Spleen (tissue), 11 donors: ENCODE results near the gene RNF103. TPM values are rescaled to one million over a fixed set of nuclear protein-coding genes. Genes with fewer than 3 reads are reported as not detected.

Experiments used
- DNase-seq: peaks from one replicate; pipeline ENCODE4 v3.0.0-alpha.2; 2020
- H3K27ac ChIP-seq, 8 donors: fragments of 200-600 bp; sonication (generic) in 7 of 8; 1 replicate in 4 of 8; 2 replicates in 4 of 8; pipeline versions ENCODE4 v1.5.0 to v1.8.0; 2016 to 2021; ENCODE audit warnings: inconsistent platforms in 4 of 8, mild to moderate bottlenecking in 4 of 8, moderate library complexity in 1 of 8
- H3K27me3 ChIP-seq, 7 donors: fragments of 200-600 bp; sonication (generic) in 6 of 7; replicated peaks in 1 of 7; 1 replicate in 4 of 7; 2 replicates in 3 of 7; pipeline versions ENCODE4 v1.5.0 to v1.8.0; 2016 to 2021; ENCODE audit warnings: inconsistent platforms in 3 of 7, mild to moderate bottlenecking in 1 of 7
- H3K36me3 ChIP-seq, 6 donors: fragments of 200-600 bp; sonication (generic) in 5 of 6; 1 replicate in 4 of 6; 2 replicates in 2 of 6; pipeline versions ENCODE4 v1.5.0 to v1.8.0; 2016 to 2021; ENCODE audit warnings: inconsistent platforms in 2 of 6
- H3K4me1 ChIP-seq, 6 donors: fragments of 200-600 bp; sonication (generic) in 5 of 6; 1 replicate in 3 of 6; 2 replicates in 3 of 6; pipeline versions ENCODE4 v1.5.0 to v1.8.0; 2016 to 2021; ENCODE audit warnings: inconsistent platforms in 3 of 6
- H3K4me3 ChIP-seq, 8 donors: fragments of 200-600 bp; sonication (generic) in 7 of 8; 1 replicate in 4 of 8; 2 replicates in 4 of 8; pipeline versions ENCODE4 v1.5.0 to v1.8.0; 2016 to 2021; ENCODE audit warnings: inconsistent platforms in 4 of 8, mild to moderate bottlenecking in 4 of 8, moderate library complexity in 2 of 8
- H3K9me3 ChIP-seq, 8 donors: fragments of 200-600 bp; sonication (generic) in 7 of 8; 1 replicate in 4 of 8; 2 replicates in 4 of 8; pipeline versions ENCODE4 v1.5.0 to v1.8.0; 2016 to 2021; ENCODE audit warnings: inconsistent platforms in 4 of 8
- POLR2A ChIP-seq, 3 donors: fragments of 450-650 bp; IDR thresholded peaks; one replicate each; pipeline ENCODE4 v1.5.1; 2017; ENCODE audit warnings: antibody characterized with exemption in 3 of 3, mild to moderate bottlenecking in 1 of 3
- POLR2AphosphoS5 ChIP-seq, 3 donors: sonication (generic); formaldehyde crosslinking; IDR thresholded peaks; one replicate each; pipeline ENCODE4 v1.5.1; 2017; ENCODE audit warnings: antibody characterized with exemption in 3 of 3
- WGBS, 5 donors: extraction: QIAGEN DNeasy Blood & Tissue Kit in 3 of 5; methylation state at CpG; one replicate each; pipeline versions ENCODE4 v1.1.5 to v1.1.7; 2013 to 2018; 5-methylcytosine and 5-hydroxymethylcytosine counted together
- intact Hi-C: fragments of 100-400 bp; cut with DNase I; formaldehyde crosslinking; loops from one replicate; pipeline ENCODE4 v1.15.0; 2023; ENCODE audit warnings: low total_unique reads
- polyA plus RNA-seq, 3 donors: library from polyadenylated mRNA; stranded (reverse); fragments of 200-250 nt; gene quantifications; one replicate each; pipeline ENCODE4 v1.2.1, GENCODE V29; 2013
- total RNA-seq, 7 donors: library from RNA; depleted of rRNA in 3 of 7; stranded (reverse); fragments of >200 nt in 3 of 7; fragmentation: NEBNext Ultra II Directional in 4 of 7; extraction: Animal tissue kit (Norgen Biotek cat#: 25700) in 4 of 7; gene quantifications; one replicate each; pipeline versions ENCODE4 v1.1.0 to v1.2.1, GENCODE V29; 2016 to 2021
- TF ChIP-seq, protein P1 (sequence below), 11 experiments: fragments of 200-600 bp in 7 of 11; fragments of 450-650 bp in 4 of 11; sonication (generic) in 4 of 11; IDR thresholded peaks in 8 of 11; conservative IDR thresholded peaks in 3 of 11; 1 replicate in 7 of 11; 2 replicates in 4 of 11; pipeline versions ENCODE4 v1.4.0 to v1.8.0; 2016 to 2021; ENCODE audit warnings: antibody characterized with exemption in 11 of 11, inconsistent platforms in 4 of 11, mild to moderate bottlenecking in 1 of 11
- donor health status: healthy with polysubstance abuse.
- donor health status: DM: no; HTN: no; CAD: no; lungs with moderate emphysema.
- donor health status: DM: no; HTN: no; CAD: no.
- donor health status: Bipolar disorder and iron deficiency.
- donor health status: healthy.
- donor health status: DM: no; HTN: no; CAD: no.
- donor health status: DM: yes; HTN: yes; CAD: no.

Gene RNF103
- total and polyA plus RNA-seq, 10 donors, result 9.1 to 34.7 (median 23.1) TPM

DNA sequence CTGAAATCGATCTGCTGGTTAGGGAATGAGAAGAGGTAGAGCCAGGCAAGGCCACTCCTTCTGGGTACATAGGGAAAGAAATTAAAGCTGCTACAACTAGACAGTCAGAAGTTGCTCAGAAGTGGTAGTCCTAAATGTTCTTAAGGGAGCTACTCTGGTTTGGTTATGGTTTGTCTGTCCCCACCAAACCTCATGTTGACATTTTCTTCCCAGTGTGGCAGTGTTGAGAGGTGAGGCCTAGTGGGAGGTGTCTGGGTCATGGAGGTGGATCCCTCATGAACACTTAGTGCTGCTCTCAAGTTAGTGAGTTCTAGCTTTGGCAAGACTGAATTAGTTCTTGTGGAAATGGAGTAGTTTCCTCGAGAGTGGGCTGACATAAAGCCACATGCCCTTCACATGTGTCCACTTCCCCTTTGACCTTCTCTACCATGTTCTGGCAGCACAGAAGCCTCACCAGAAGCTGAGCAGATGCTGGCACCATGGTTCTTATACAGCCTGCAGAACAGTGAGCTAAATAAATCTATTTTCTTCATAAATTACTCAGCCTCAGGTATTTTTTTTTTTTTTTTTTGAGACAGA is 14.7 kb downstream of the RNF103 start:
- Histone ChIP-seq H3K4me3 (no peak overlapping the region), H3K36me3 (peaks cover 0 to 96% (median 44%) of the 10 kb centered on the region in 6 donors), H3K9me3 (no peaks in the 10 kb centered on the region), H3K27ac (no peak overlapping the region), H3K4me1 (peaks cover 0 to 6% (median 0%) of the 10 kb centered on the region in 6 donors), H3K27me3 (no peaks in the 10 kb centered on the region)
- intact Hi-C loops, result no loop called here
- no peak for DNase-seq
- WGBS, 5 donors, result 75 to 91% (median 80%) methylated on average over 2 of the region's 2 CpGs
- no peak for TF ChIP-seq POLR2AphosphoS5 (IDR thresholded peaks at IDR 0.05)
- TF ChIP-seq, protein P1, sequence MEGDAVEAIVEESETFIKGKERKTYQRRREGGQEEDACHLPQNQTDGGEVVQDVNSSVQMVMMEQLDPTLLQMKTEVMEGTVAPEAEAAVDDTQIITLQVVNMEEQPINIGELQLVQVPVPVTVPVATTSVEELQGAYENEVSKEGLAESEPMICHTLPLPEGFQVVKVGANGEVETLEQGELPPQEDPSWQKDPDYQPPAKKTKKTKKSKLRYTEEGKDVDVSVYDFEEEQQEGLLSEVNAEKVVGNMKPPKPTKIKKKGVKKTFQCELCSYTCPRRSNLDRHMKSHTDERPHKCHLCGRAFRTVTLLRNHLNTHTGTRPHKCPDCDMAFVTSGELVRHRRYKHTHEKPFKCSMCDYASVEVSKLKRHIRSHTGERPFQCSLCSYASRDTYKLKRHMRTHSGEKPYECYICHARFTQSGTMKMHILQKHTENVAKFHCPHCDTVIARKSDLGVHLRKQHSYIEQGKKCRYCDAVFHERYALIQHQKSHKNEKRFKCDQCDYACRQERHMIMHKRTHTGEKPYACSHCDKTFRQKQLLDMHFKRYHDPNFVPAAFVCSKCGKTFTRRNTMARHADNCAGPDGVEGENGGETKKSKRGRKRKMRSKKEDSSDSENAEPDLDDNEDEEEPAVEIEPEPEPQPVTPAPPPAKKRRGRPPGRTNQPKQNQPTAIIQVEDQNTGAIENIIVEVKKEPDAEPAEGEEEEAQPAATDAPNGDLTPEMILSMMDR (IDR thresholded peaks at IDR 0.05 in 8 of 11, conservative IDR thresholded peaks at IDR 0.05 in 3 of 11), result no peak
- no peak for TF ChIP-seq POLR2A (IDR thresholded peaks at IDR 0.05)

DNA sequence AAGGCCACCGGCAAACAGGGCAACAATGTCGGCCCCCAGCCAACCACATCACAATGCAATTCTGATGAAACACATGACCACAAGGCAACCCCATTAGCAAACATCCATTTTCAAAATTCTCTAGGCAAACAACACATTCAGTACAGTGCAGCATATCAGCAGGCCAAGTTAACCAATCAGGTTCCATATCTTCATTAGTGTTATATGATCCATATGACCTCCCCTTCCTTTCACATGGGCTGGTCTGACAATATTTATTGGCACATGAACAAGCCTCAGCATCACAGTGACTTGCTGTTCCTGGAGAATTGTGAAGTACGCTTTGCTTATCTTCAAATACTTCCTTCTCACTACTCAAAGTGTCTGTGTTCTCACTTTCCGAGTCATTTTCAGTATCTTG is 19.8 kb downstream of the RNF103 start:
- Histone ChIP-seq H3K4me3 (no peak overlapping the region), H3K36me3 (peaks cover 0 to 71% (median 28%) of the 10 kb centered on the region in 6 donors), H3K9me3 (no peaks in the 10 kb centered on the region), H3K27me3 (no peaks in the 10 kb centered on the region), H3K27ac (peak overlapping the region in 3 of 8 donors; percentile 8 to 44 (median 8)), H3K4me1 (peaks cover 0 to 6% (median 0%) of the 10 kb centered on the region in 6 donors)
- 60 to 91% (median 79%) methylated on average over 4 of the region's 4 CpGs for WGBS, 5 donors
- TF ChIP-seq POLR2A (IDR thresholded peaks at IDR 0.05), result no peak
- no peak for TF ChIP-seq POLR2AphosphoS5 (IDR thresholded peaks at IDR 0.05)
- TF ChIP-seq, protein P1 (IDR thresholded peaks at IDR 0.05 in 8 of 11, conservative IDR thresholded peaks at IDR 0.05 in 3 of 11), result no peak
- intact Hi-C loops, result no loop called here
- no peak for DNase-seq

DNA sequence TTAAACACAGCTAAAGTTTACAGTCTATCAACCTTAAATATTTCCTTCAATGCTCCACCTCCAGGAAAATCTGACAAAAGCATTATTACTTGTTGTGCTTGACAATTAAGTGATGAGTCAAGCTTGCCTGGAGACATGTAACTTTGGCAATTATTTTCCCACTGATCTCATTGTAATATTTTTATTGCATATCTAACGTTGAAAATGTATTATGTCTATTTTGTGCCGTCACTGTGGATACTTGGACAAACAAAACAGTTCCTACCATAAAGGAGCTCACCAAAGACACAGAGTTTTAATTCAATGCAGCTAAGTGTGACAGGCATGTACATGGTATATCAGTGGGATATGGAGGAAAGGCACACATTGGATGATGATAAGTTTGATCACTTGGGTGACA is 24.7 kb downstream of the RNF103 start:
- H3K4me3 ChIP-seq, result no peak overlapping the region

DNA sequence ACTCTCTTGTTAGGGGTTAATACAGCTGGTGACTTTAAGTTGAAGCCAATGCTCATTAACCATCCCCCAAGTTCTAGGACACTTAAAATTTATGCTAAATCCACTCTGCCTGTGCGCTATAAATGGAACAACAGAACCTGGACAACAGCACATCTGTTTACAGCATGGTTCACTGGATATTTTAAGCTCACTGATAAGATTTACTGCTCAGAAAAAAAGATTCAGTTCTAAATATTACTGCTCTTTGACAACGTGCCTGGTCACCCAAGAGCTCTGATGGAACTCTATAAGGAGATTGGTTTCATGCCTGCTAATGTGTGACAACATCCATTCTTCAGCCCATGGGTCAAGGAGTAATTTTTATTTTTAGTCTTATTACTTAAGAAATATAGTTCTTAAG is 27.5 kb downstream of the RNF103 start:
- WGBS, 5 donors, result 49 to 66% (median 50%) methylated on average over 2 of the region's 2 CpGs
- Histone ChIP-seq H3K9me3 (no peaks in the 10 kb centered on the region), H3K4me3 (no peak overlapping the region), H3K27me3 (no peaks in the 10 kb centered on the region), H3K27ac (no peak overlapping the region), H3K36me3 (no peaks in the 10 kb centered on the region), H3K4me1 (no peaks in the 10 kb centered on the region)
- intact Hi-C loops, result no loop called here
- TF ChIP-seq POLR2A (IDR thresholded peaks at IDR 0.05), result no peak
- TF ChIP-seq POLR2AphosphoS5 (IDR thresholded peaks at IDR 0.05), result no peak
- TF ChIP-seq, protein P1 (IDR thresholded peaks at IDR 0.05 in 8 of 11, conservative IDR thresholded peaks at IDR 0.05 in 3 of 11), result no peak
- no peak for DNase-seq

More for the DNA sequence above, 24.7 kb downstream of the RNF103 start:
- TF ChIP-seq POLR2AphosphoS5 (IDR thresholded peaks at IDR 0.05) (no peak), POLR2A (IDR thresholded peaks at IDR 0.05) (no peak)
- TF ChIP-seq, protein P1 (IDR thresholded peaks at IDR 0.05 in 8 of 11, conservative IDR thresholded peaks at IDR 0.05 in 3 of 11), result no peak
- no peaks in the 10 kb centered on the region for H3K27me3 ChIP-seq
- 89 to 96% (median 94%) methylated on average over 2 of the region's 2 CpGs for WGBS, 5 donors
- no peak for DNase-seq
- H3K4me1 ChIP-seq, result no peaks in the 10 kb centered on the region
- H3K9me3 ChIP-seq, result no peaks in the 10 kb centered on the region
- H3K27ac ChIP-seq, result no peak overlapping the region
- H3K36me3 ChIP-seq, result peaks cover 0 to 23% (median 5%) of the 10 kb centered on the region in 6 donors
- intact Hi-C loops, result no loop called here
